ENCODE results near the gene ROCK2.
A peak's percentile ranks its signal among the peaks of the same experiment; 100 is the strongest.

The ROCK2 gene

GRCh38 chr2:11344342-11344955 is at the start of gene ROCK2:
TSS of gene ROCK2 (minus strand) at chr2:11344636. CDS start at chr2:11344136, 500 bp downstream.
- DNase-seq (ENCODE audit: low read depth): peak; percentile 72

GRCh38 chr2:11393711-11394236 is 49.3 kb upstream of the ROCK2 start:
- no peak for DNase-seq (ENCODE audit: low read depth)

- no peak for DNase-seq (ENCODE audit: low read depth)
Measured at GRCh38 chr2:11391942-11392266, 47.5 kb upstream of the ROCK2 start.

GRCh38 chr2:11390399-11390658 is 45.9 kb upstream of the ROCK2 start:
- DNase-seq (ENCODE audit: low read depth): no peak

GRCh38 chr2:11389551-11390398 is 45.3 kb upstream of the ROCK2 start:
- DNase-seq (ENCODE audit: low read depth): no peak

- no peak for DNase-seq (ENCODE audit: low read depth)
Measured at GRCh38 chr2:11389052-11389420, 44.6 kb upstream of the ROCK2 start.

GRCh38 chr2:11388262-11389051 is 44.0 kb upstream of the ROCK2 start:
- no peak for DNase-seq (ENCODE audit: low read depth)

- no peak for DNase-seq (ENCODE audit: low read depth)
Measured at GRCh38 chr2:11387843-11388242, 43.4 kb upstream of the ROCK2 start.

GRCh38 chr2:11387100-11387390 is 42.6 kb upstream of the ROCK2 start:
- no peak for DNase-seq (ENCODE audit: low read depth)

- no peak for DNase-seq (ENCODE audit: low read depth)
Measured at GRCh38 chr2:11385847-11386246, 41.4 kb upstream of the ROCK2 start.

GRCh38 chr2:11385216-11385615 is 40.8 kb upstream of the ROCK2 start:
- DNase-seq (ENCODE audit: low read depth): no peak

GRCh38 chr2:11379558-11379957 is 35.1 kb upstream of the ROCK2 start:
- DNase-seq (ENCODE audit: low read depth): no peak

GRCh38 chr2:11377928-11378545 is 33.6 kb upstream of the ROCK2 start:
- no peak for DNase-seq (ENCODE audit: low read depth)

GRCh38 chr2:11376071-11376470 is 31.6 kb upstream of the ROCK2 start:
- no peak for DNase-seq (ENCODE audit: low read depth)

GRCh38 chr2:11375689-11376027 is 31.2 kb upstream of the ROCK2 start:
- DNase-seq (ENCODE audit: low read depth): no peak

GRCh38 chr2:11375025-11375688 is 30.7 kb upstream of the ROCK2 start:
- DNase-seq (ENCODE audit: low read depth): no peak

GRCh38 chr2:11373096-11373495 is 28.7 kb upstream of the ROCK2 start:
- DNase-seq (ENCODE audit: low read depth): no peak

GRCh38 chr2:11371092-11371937 is 26.9 kb upstream of the ROCK2 start:
- no peak for DNase-seq (ENCODE audit: low read depth)

- DNase-seq (ENCODE audit: low read depth): no peak
Measured at GRCh38 chr2:11370377-11371091, 26.1 kb upstream of the ROCK2 start.

- no peak for DNase-seq (ENCODE audit: low read depth)
Measured at GRCh38 chr2:11368059-11368572, 23.7 kb upstream of the ROCK2 start.

Measured in activated T-cell treated with anti-CD3 and anti-CD28 coated beads for 48 hours (primary cell).